ENCODE data around the gene CACNA1C. TPM values are rescaled to one million over a fixed set of nuclear protein-coding genes. Genes with fewer than 3 reads are reported as not detected.

CACNA1C gene
- total RNA-seq, 2 experiments from 2014 or later = 0.05 to 0.08 TPM

DNA sequence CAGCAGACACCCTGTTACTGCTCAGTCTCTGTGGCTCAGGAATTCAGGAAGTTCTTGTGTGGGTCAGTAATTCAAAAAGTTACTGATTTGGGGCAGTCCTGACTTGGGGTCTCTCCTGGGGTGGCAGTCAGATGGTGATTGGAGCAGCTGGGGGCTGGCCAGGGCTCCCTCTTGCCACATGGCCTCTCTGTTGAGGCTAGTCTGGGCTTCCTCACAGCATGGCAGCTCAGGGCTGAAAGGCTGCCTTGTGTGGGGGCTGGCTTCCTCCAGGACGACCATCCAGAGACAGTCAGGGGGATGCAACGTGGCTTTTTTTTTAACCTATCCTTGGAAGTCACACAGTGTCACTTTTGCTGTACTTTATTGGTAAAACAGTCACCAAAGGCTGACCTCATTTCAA is 61.3 kb downstream of the CACNA1C start:
- H3K9me3 ChIP-seq (ENCODE audit: control insufficient read depth in 1 of 2, insufficient read depth in 1 of 2, low read length in 2 of 2) = peaks cover 0 to 14% of the 10 kb centered on the region in 2 experiments
- H3K27me3 ChIP-seq (ENCODE audit: control insufficient read depth in 1 of 2, insufficient read depth in 2 of 2, low read length in 2 of 2) = no peaks in the 10 kb centered on the region
- no peak overlapping the region for H3K4me3 Mint-ChIP-seq
- ATAC-seq (ENCODE audit: poor library complexity) (no peak), DNase-seq (no peak)
- POLR2A ChIA-PET = no interaction called here
- H3K9me3 Mint-ChIP-seq = no peaks in the 10 kb centered on the region
- no peaks in the 10 kb centered on the region for H3K36me3 ChIP-seq (ENCODE audit: insufficient read depth, low read length)
- H3K27ac ChIP-seq (ENCODE audit: low read depth in 1 of 2, low read length in 2 of 2) = no peak overlapping the region
- no peaks in the 10 kb centered on the region for H3K27me3 Mint-ChIP-seq
- CTCF ChIA-PET = no interaction called here
- no peak overlapping the region for H3K27ac Mint-ChIP-seq
- intact Hi-C loops (cut with DNase I, micrococcal nuclease) = no loop called here
- H3K36me3 Mint-ChIP-seq (ENCODE audit: low read depth) = no peaks in the 10 kb centered on the region
- H3K4me1 Mint-ChIP-seq (ENCODE audit: low read depth) = no peaks in the 10 kb centered on the region
- H3K4me3 ChIP-seq (ENCODE audit: low read length) = no peak overlapping the region
- no peaks in the 10 kb centered on the region for H3K4me1 ChIP-seq (ENCODE audit: insufficient read depth, low read length)
- TF ChIP-seq, protein P1, sequence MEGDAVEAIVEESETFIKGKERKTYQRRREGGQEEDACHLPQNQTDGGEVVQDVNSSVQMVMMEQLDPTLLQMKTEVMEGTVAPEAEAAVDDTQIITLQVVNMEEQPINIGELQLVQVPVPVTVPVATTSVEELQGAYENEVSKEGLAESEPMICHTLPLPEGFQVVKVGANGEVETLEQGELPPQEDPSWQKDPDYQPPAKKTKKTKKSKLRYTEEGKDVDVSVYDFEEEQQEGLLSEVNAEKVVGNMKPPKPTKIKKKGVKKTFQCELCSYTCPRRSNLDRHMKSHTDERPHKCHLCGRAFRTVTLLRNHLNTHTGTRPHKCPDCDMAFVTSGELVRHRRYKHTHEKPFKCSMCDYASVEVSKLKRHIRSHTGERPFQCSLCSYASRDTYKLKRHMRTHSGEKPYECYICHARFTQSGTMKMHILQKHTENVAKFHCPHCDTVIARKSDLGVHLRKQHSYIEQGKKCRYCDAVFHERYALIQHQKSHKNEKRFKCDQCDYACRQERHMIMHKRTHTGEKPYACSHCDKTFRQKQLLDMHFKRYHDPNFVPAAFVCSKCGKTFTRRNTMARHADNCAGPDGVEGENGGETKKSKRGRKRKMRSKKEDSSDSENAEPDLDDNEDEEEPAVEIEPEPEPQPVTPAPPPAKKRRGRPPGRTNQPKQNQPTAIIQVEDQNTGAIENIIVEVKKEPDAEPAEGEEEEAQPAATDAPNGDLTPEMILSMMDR (IDR thresholded peaks at IDR 0.05) = no peak

DNA sequence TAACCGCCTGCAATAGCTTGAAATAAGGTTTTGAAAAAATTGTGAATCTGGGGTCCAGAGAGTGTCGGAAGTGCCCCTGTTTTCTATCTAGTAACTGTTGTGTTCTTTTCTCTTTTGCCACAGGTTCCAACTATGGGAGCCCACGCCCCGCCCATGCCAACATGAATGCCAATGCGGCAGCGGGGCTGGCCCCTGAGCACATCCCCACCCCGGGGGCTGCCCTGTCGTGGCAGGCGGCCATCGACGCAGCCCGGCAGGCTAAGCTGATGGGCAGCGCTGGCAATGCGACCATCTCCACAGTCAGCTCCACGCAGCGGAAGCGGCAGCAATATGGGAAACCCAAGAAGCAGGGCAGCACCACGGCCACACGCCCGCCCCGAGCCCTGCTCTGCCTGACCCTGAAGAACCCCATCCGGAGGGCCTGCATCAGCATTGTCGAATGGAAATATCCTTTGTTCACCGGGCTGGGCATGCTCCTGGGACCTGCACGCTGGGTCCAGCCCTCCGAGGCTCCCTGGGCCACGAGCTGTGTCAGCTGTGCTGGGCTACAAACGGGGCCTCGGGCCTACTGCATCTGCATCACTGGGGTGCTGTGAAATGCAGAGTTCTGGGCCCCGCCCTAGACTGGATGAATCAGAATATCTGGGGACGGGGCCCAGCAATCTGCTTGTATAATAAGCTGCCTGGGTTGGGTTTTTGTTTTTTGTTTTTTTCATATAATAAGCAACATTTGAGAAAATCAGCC is 62.5 kb downstream of the CACNA1C start:
- Mint-ChIP-seq H3K27ac (no peak overlapping the region), H3K4me1 (ENCODE audit: low read depth) (no peaks in the 10 kb centered on the region), H3K36me3 (ENCODE audit: low read depth) (no peaks in the 10 kb centered on the region), H3K9me3 (no peaks in the 10 kb centered on the region), H3K27me3 (no peaks in the 10 kb centered on the region), H3K4me3 (no peak overlapping the region)
- TF ChIP-seq, protein P1 (IDR thresholded peaks at IDR 0.05) = no peak
- ChIA-PET POLR2A (no interaction called here), CTCF (no interaction called here)
- intact Hi-C loops (cut with DNase I, micrococcal nuclease) = no loop called here
- no peaks in the 10 kb centered on the region for H3K4me1 ChIP-seq (ENCODE audit: insufficient read depth, low read length)
- H3K4me3 ChIP-seq (ENCODE audit: low read length) = no peak overlapping the region
- H3K27ac ChIP-seq (ENCODE audit: low read depth in 1 of 2, low read length in 2 of 2) = no peak overlapping the region
- DNase-seq = no peak
- H3K27me3 ChIP-seq (ENCODE audit: control insufficient read depth in 1 of 2, insufficient read depth in 2 of 2, low read length in 2 of 2) = no peaks in the 10 kb centered on the region
- no peak for ATAC-seq (ENCODE audit: poor library complexity)
- peaks cover 0 to 14% of the 10 kb centered on the region in 2 experiments for H3K9me3 ChIP-seq (ENCODE audit: control insufficient read depth in 1 of 2, insufficient read depth in 1 of 2, low read length in 2 of 2)
- no peaks in the 10 kb centered on the region for H3K36me3 ChIP-seq (ENCODE audit: insufficient read depth, low read length)

DNA sequence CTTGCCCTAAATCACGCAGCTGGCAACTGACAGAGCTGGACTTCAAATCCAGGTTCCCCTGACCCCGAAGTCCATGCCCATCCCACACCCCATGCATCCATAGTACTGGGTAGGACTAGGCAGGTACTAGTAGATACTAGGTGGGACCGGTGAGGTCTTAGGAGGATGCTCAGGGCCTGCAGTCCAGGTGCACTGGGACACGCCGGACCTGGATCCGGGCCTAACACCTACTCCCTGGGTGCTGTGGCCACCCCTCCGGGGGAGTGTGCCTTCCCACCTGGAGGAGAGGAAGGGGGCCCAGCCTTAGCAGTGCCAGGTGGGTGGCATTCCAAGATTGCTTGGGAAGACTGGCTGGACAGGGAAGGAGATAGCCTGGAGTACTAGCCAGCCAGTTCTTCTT is 64.8 kb downstream of the CACNA1C start:
- no peak overlapping the region for H3K27ac ChIP-seq (ENCODE audit: low read depth in 1 of 2, low read length in 2 of 2)
- no peak overlapping the region for H3K27ac Mint-ChIP-seq
- ChIA-PET POLR2A (no interaction called here), CTCF (no interaction called here)
- H3K36me3 ChIP-seq (ENCODE audit: insufficient read depth, low read length) = no peaks in the 10 kb centered on the region
- TF ChIP-seq, protein P1 (IDR thresholded peaks at IDR 0.05) = no peak
- no peaks in the 10 kb centered on the region for H3K27me3 Mint-ChIP-seq
- H3K4me3 ChIP-seq (ENCODE audit: low read length) = no peak overlapping the region
- intact Hi-C loops (cut with DNase I, micrococcal nuclease) = no loop called here
- H3K36me3 Mint-ChIP-seq (ENCODE audit: low read depth) = no peaks in the 10 kb centered on the region
- ATAC-seq (ENCODE audit: poor library complexity) = no peak
- no peak for DNase-seq
- H3K9me3 ChIP-seq (ENCODE audit: control insufficient read depth in 1 of 2, insufficient read depth in 1 of 2, low read length in 2 of 2) = peaks cover 0 to 14% of the 10 kb centered on the region in 2 experiments
- no peaks in the 10 kb centered on the region for H3K9me3 Mint-ChIP-seq
- H3K4me1 Mint-ChIP-seq (ENCODE audit: low read depth) = no peaks in the 10 kb centered on the region
- H3K4me1 ChIP-seq (ENCODE audit: insufficient read depth, low read length) = no peaks in the 10 kb centered on the region
- H3K4me3 Mint-ChIP-seq = no peak overlapping the region
- H3K27me3 ChIP-seq (ENCODE audit: control insufficient read depth in 1 of 2, insufficient read depth in 2 of 2, low read length in 2 of 2) = no peaks in the 10 kb centered on the region

Measured in CD4-positive, alpha-beta T cell (primary cell).